ENCODE measurements around the gene HDDC2. TPM values are rescaled to one million over a fixed set of nuclear protein-coding genes. Genes with fewer than 3 reads are reported as not detected.

Gene HDDC2
- total and polyA plus RNA-seq, 2 of the 8 experiments (the other 6 are each of a cell fraction or from before 2014, with no cell fraction given): 89.3 to 129 TPM

- no peak for TF ChIP-seq KDM5A (IDR thresholded peaks at IDR 0.05; ENCODE audit: low read length)
- TF ChIP-seq POLR2AphosphoS5 (IDR thresholded peaks at IDR 0.05; ENCODE audit: low read depth, low read length): no peak
- TF ChIP-seq NANOG (IDR thresholded peaks at IDR 0.05; ENCODE audit: insufficient read depth, low read depth, low read length, poor library complexity, severe bottlenecking): no peak
These were observed 7.7 kb downstream of the HDDC2 start (continued) for GRCh38 chr6:125294036-125294435.

All from H1 (cell line).